ENCODE results near the gene UBE2B.

Gene UBE2B

DNA sequence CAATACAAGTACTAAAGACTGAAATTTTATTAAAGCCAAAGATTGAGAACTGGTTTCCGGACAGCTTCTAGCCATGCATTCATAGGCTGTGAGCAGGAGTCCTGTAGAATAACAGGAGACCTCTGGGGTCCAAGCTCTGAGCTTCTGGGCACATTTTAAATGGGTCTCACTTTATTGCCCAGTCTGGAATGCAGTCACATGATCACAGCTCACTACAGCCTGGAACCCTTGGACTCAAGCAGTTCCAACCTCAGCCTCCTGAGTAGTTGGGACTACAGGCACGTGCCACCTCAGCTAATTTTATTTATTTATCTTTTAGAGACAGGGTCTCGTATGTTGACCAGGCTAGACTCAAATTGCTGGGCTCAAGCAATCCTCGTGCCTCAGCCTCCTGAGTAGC lies 24.9 kb downstream of the UBE2B start:
- no peaks in the 10 kb centered on the region for H3K27me3 ChIP-seq (ENCODE audit: insufficient read depth, poor library complexity, severe bottlenecking)
- DNase-seq (ENCODE audit: low read depth in 1 of 2, low spot score in 1 of 2), result no peak
- no peak overlapping the region for H3K4me3 ChIP-seq (replicated peaks; ENCODE audit: insufficient read depth, low read length)
- no peak overlapping the region for H3K27ac ChIP-seq (replicated peaks)
- TF ChIP-seq POLR2AphosphoS5 (IDR thresholded peaks at IDR 0.05; ENCODE audit: low read depth), result no peak

DNA sequence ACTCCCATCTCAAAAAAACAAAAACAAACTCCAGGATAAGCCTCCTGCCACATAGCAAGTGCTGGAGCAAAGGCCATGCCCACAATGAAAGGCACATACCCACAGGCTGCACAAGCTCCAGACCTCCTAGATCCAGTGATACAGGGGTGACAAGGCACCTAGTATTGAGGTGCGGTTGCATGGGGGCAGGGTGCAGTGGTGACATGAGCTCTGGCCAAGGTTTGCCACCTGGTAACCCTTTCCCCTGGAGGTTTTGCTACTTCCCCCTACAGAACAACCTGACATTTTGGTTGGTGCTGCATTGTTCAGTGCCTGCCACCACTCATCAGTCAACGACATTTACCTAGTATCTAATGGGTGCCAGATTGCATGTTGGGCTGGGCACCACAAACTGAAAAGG lies 25.8 kb downstream of the UBE2B start:
- no peak overlapping the region for H3K4me3 ChIP-seq (replicated peaks; ENCODE audit: insufficient read depth, low read length)
- TF ChIP-seq, protein P1, sequence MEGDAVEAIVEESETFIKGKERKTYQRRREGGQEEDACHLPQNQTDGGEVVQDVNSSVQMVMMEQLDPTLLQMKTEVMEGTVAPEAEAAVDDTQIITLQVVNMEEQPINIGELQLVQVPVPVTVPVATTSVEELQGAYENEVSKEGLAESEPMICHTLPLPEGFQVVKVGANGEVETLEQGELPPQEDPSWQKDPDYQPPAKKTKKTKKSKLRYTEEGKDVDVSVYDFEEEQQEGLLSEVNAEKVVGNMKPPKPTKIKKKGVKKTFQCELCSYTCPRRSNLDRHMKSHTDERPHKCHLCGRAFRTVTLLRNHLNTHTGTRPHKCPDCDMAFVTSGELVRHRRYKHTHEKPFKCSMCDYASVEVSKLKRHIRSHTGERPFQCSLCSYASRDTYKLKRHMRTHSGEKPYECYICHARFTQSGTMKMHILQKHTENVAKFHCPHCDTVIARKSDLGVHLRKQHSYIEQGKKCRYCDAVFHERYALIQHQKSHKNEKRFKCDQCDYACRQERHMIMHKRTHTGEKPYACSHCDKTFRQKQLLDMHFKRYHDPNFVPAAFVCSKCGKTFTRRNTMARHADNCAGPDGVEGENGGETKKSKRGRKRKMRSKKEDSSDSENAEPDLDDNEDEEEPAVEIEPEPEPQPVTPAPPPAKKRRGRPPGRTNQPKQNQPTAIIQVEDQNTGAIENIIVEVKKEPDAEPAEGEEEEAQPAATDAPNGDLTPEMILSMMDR (IDR thresholded peaks at IDR 0.05; ENCODE audit: insufficient read depth, low read length), result no peak
- TF ChIP-seq, protein P2, sequence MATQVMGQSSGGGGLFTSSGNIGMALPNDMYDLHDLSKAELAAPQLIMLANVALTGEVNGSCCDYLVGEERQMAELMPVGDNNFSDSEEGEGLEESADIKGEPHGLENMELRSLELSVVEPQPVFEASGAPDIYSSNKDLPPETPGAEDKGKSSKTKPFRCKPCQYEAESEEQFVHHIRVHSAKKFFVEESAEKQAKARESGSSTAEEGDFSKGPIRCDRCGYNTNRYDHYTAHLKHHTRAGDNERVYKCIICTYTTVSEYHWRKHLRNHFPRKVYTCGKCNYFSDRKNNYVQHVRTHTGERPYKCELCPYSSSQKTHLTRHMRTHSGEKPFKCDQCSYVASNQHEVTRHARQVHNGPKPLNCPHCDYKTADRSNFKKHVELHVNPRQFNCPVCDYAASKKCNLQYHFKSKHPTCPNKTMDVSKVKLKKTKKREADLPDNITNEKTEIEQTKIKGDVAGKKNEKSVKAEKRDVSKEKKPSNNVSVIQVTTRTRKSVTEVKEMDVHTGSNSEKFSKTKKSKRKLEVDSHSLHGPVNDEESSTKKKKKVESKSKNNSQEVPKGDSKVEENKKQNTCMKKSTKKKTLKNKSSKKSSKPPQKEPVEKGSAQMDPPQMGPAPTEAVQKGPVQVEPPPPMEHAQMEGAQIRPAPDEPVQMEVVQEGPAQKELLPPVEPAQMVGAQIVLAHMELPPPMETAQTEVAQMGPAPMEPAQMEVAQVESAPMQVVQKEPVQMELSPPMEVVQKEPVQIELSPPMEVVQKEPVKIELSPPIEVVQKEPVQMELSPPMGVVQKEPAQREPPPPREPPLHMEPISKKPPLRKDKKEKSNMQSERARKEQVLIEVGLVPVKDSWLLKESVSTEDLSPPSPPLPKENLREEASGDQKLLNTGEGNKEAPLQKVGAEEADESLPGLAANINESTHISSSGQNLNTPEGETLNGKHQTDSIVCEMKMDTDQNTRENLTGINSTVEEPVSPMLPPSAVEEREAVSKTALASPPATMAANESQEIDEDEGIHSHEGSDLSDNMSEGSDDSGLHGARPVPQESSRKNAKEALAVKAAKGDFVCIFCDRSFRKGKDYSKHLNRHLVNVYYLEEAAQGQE (IDR thresholded peaks at IDR 0.05; ENCODE audit: insufficient replicate concordance, low read depth), result no peak
- TF ChIP-seq GABPA (IDR thresholded peaks at IDR 0.05; ENCODE audit: low read depth), result no peak
- no peak for TF ChIP-seq POLR2AphosphoS5 (IDR thresholded peaks at IDR 0.05; ENCODE audit: low read depth)
- TF ChIP-seq SPI1 (IDR thresholded peaks at IDR 0.05; ENCODE audit: borderline replicate concordance, low read depth), result no peak
- H3K27ac ChIP-seq (replicated peaks), result no peak overlapping the region
- no peaks in the 10 kb centered on the region for H3K27me3 ChIP-seq (ENCODE audit: insufficient read depth, poor library complexity, severe bottlenecking)
- DNase-seq (ENCODE audit: low read depth in 1 of 2, low spot score in 1 of 2), result no peak

DNA sequence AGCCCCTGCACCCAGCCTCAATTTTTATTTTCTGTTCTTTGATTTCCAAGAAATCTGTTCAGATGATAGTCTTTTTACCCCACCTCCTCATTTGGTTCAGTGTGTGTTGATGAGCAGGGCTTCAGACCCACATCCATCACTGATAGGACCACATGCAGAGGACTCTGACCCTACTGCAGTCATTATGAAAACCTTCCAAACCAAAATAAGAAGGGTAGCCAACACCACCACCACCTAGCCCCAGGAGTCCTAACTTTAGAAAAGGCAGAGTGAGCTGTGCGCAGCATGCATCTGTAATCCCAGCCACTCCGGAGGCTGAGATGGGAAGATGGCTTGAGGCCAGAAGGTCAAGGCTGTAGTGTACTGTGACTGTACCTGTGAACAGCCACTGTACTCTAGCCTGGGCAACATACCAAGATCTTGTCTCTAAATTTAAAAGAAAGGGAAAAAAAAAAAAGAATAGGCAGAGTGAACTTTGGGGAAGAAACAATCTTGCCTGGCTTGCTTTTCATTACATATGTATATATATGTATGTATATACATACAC lies 27.3 kb downstream of the UBE2B start:
- DNase-seq (ENCODE audit: low read depth in 1 of 2, low spot score in 1 of 2), result no peak
- H3K4me3 ChIP-seq (replicated peaks; ENCODE audit: insufficient read depth, low read length), result no peak overlapping the region
- H3K27ac ChIP-seq (replicated peaks), result no peak overlapping the region
- H3K27me3 ChIP-seq (ENCODE audit: insufficient read depth, poor library complexity, severe bottlenecking), result no peaks in the 10 kb centered on the region
- TF ChIP-seq, protein P1 (IDR thresholded peaks at IDR 0.05; ENCODE audit: insufficient read depth, low read length), result no peak
- TF ChIP-seq POLR2AphosphoS5 (IDR thresholded peaks at IDR 0.05; ENCODE audit: low read depth) (no peak), SPI1 (IDR thresholded peaks at IDR 0.05; ENCODE audit: borderline replicate concordance, low read depth) (no peak), GABPA (IDR thresholded peaks at IDR 0.05; ENCODE audit: low read depth) (no peak)
- TF ChIP-seq, protein P2 (IDR thresholded peaks at IDR 0.05; ENCODE audit: insufficient replicate concordance, low read depth), result no peak

DNA sequence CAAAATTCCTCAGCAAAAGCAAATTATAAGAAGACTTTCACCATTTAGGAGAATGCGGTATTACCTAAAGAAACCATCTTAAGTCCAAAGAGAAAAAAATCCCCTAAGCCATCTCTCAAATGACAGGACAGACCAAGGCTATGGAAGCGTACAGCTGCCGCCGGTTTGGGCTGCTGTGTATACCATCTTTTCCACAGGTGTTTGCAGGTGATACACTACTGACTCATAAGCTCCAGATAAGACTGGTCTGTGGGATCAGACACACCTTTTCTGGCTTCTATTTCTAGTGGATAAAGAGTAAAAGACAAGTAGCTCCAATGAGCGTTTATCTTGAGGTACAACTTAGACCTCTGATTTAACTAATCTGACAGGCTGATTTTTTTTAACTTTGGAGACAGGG lies 32.6 kb downstream of the UBE2B start:
- no peak overlapping the region for H3K27ac ChIP-seq (replicated peaks)
- H3K4me3 ChIP-seq (replicated peaks; ENCODE audit: insufficient read depth, low read length), result no peak overlapping the region
- TF ChIP-seq POLR2AphosphoS5 (IDR thresholded peaks at IDR 0.05; ENCODE audit: low read depth) (no peak), SPI1 (IDR thresholded peaks at IDR 0.05; ENCODE audit: borderline replicate concordance, low read depth) (no peak), GABPA (IDR thresholded peaks at IDR 0.05; ENCODE audit: low read depth) (no peak)
- TF ChIP-seq, protein P1 (IDR thresholded peaks at IDR 0.05; ENCODE audit: insufficient read depth, low read length), result no peak
- TF ChIP-seq, protein P2 (IDR thresholded peaks at IDR 0.05; ENCODE audit: insufficient replicate concordance, low read depth), result no peak
- no peaks in the 10 kb centered on the region for H3K27me3 ChIP-seq (ENCODE audit: insufficient read depth, poor library complexity, severe bottlenecking)
- DNase-seq (ENCODE audit: low read depth in 1 of 2, low spot score in 1 of 2), result no peak
